Stomach (tissue), 9 donors: ENCODE data around the gene CTSH. TPM values are rescaled to one million over a fixed set of nuclear protein-coding genes. Genes with fewer than 3 reads are reported as not detected.
A peak's percentile ranks its signal among the peaks of the same experiment; 100 is the strongest.

Experiments used
- DNase-seq, 2 donors: peaks; one replicate each; pipeline versions ENCODE4 v3.0.0 to v3.0.0-alpha.2; 2013 to 2019
- H3K27ac ChIP-seq, 5 donors: fragments of 200-600 bp in 4 of 5; sonication (generic) in 4 of 5; one replicate each; pipeline ENCODE4 v1.5.1; 2013 to 2019; ENCODE audit warnings: mild to moderate bottlenecking in 1 of 5, moderate library complexity in 1 of 5
- H3K27me3 ChIP-seq, 3 donors: fragments of 200-600 bp; sonication (generic); one replicate each; pipeline ENCODE4 v1.5.1; 2017 to 2019; ENCODE audit warnings: mixed run types in 1 of 3
- H3K36me3 ChIP-seq, 4 donors: fragments of 200-600 bp; sonication (generic); 1 replicate in 3 of 4; 2 replicates in 1 of 4; pipeline ENCODE4 v1.5.1; 2016 to 2019
- H3K4me1 ChIP-seq, 4 donors: fragments of 200-600 bp; sonication (generic); one replicate each; pipeline ENCODE4 v1.5.1; 2016 to 2019
- H3K4me3 ChIP-seq, 4 donors: fragments of 200-600 bp; sonication (generic) in 3 of 4; one replicate each; pipeline ENCODE4 v1.5.1; 2016 to 2019; ENCODE audit warnings: mild to moderate bottlenecking in 1 of 4
- H3K9me3 ChIP-seq, 4 donors: fragments of 200-600 bp; sonication (generic); one replicate each; pipeline ENCODE4 v1.5.1; 2016 to 2019
- CTCF ChIP-seq, 7 experiments: fragments of 450-650 bp in 4 of 7; fragments of 200-600 bp in 3 of 7; sonication (generic) in 3 of 7; IDR thresholded peaks; one replicate each; pipeline ENCODE4 v1.5.1; 2016 to 2019; ENCODE audit warnings: antibody characterized with exemption in 7 of 7, control low read depth in 2 of 7, mild to moderate bottlenecking in 1 of 7
- EP300 ChIP-seq: sonication (generic); formaldehyde crosslinking; IDR thresholded peaks from one replicate; pipeline ENCODE4 v1.6.1; 2017; ENCODE audit warnings: antibody characterized with exemption
- POLR2A ChIP-seq, 4 donors: fragments of 450-650 bp; IDR thresholded peaks; one replicate each; pipeline ENCODE4 v1.6.1; 2016; ENCODE audit warnings: antibody characterized with exemption in 4 of 4, control low read depth in 2 of 4, mild to moderate bottlenecking in 1 of 4, moderate library complexity in 1 of 4
- POLR2AphosphoS5 ChIP-seq, 3 donors: sonication (generic); formaldehyde crosslinking; IDR thresholded peaks; one replicate each; pipeline ENCODE4 v1.6.1; 2016; ENCODE audit warnings: antibody characterized with exemption in 3 of 3
- WGBS, 5 donors: extraction: QIAGEN DNeasy Blood & Tissue Kit in 3 of 5; methylation state at CpG; one replicate each; pipeline versions ENCODE4 v1.1.5 to v1.1.7; 2013 to 2018; 5-methylcytosine and 5-hydroxymethylcytosine counted together
- intact Hi-C: fragments of 100-400 bp; cut with DNase I; formaldehyde crosslinking; loops from one replicate; pipeline ENCODE4 v1.15.1; 2023; ENCODE audit warnings: low total_unique reads
- polyA plus RNA-seq, 3 donors: library from polyadenylated mRNA; stranded (reverse); fragments of 200-250 nt; gene quantifications; one replicate each; pipeline ENCODE4 v1.2.3, GENCODE V29; 2013
- total RNA-seq, 5 donors: library from RNA; depleted of rRNA; stranded (reverse); fragments of >200 nt; gene quantifications; one replicate each; pipeline versions ENCODE4 v1.1.0 to v1.2.3, GENCODE V29; 2014 to 2016
- donor health status: healthy with polysubstance abuse.
- donor health status: Bipolar disorder and iron deficiency.
- donor health status: healthy.

The CTSH gene
- total and polyA plus RNA-seq, 8 donors: 79.3 to 386 (median 187) TPM

DNA sequence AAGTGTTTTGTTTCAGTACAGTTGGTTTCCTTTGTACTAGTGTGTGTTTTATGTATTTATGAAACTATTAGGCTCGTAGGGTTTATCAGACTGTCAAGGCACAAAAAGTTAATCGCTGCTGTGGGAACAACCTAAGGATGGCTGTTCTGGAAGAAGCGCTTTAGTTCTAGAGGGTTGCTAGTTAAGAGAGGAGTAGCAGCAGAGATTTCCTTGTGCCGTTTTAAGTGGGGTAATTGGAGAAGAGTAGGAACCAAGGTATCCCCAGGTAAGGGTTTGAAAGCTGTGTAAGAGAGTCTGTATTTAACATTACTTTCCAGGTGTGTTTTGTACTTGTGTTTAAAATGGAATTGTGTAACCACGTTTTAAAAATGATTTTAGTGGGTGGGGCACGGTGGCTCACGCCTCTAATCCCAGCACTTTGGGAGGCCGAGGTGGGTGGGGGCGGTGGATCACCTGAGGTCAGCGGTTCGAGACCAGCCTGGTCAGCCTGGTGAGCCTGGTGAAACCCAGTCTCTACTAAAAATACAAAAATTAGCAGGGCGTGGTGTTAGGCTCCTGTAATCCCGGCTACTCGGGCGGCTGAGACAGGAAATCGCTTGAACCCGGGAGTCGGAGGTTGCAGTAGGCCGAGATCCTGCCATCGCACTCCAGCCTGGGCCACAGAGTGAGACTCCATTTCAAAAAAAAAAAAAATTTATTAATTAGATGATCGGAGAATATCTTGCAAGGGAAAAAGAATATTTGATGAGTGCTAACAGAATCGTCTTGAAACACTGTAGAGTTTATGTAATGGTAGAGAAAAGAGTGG, 69.5 kb downstream of the CTSH start:
- WGBS, 5 donors: 43 to 55% (median 48%) methylated on average over 22 of the region's 22 CpGs
- peaks cover 52 to 67% (median 61%) of the 10 kb centered on the region in 4 donors for H3K4me1 ChIP-seq
- no peaks in the 10 kb centered on the region for H3K9me3 ChIP-seq
- H3K4me3 ChIP-seq: peak overlapping the region; percentile 69 to 99 (median 84)
- peak overlapping the region in 4 of 5 donors; percentile 98 to 100 (median 100) for H3K27ac ChIP-seq
- H3K36me3 ChIP-seq: peaks cover 0 to 2% (median 0%) of the 10 kb centered on the region in 4 donors
- no peaks in the 10 kb centered on the region for H3K27me3 ChIP-seq
- peak in 1 of 2 donors; percentile 36 for DNase-seq
- TF ChIP-seq CTCF (IDR thresholded peaks at IDR 0.05) (no peak), EP300 (no peak), POLR2A (IDR thresholded peaks at IDR 0.05) (no peak), POLR2AphosphoS5 (IDR thresholded peaks at IDR 0.05) (no peak)
- intact Hi-C loops: no loop called here

- Histone ChIP-seq H3K4me3 (peak overlapping the region; percentile 69 to 99 (median 84)), H3K27ac (peak overlapping the region; percentile 98 to 100 (median 100)), H3K9me3 (no peaks in the 10 kb centered on the region), H3K4me1 (peaks cover 41 to 55% (median 49%) of the 10 kb centered on the region in 4 donors), H3K36me3 (no peaks in the 10 kb centered on the region), H3K27me3 (no peaks in the 10 kb centered on the region)
- peak in 1 of 2 donors; percentile 73 for DNase-seq
- intact Hi-C loops: no loop called here
- TF ChIP-seq EP300 (no peak), POLR2AphosphoS5 (IDR thresholded peaks at IDR 0.05) (no peak), POLR2A (IDR thresholded peaks at IDR 0.05) (no peak), CTCF (IDR thresholded peaks at IDR 0.05) (no peak)
- WGBS, 5 donors: 0 to 2% (median 1%) methylated on average over 38 of the region's 38 CpGs
These were observed 70.8 kb downstream of the CTSH start for GRCh38 chr15:78873793-78874765.

DNA sequence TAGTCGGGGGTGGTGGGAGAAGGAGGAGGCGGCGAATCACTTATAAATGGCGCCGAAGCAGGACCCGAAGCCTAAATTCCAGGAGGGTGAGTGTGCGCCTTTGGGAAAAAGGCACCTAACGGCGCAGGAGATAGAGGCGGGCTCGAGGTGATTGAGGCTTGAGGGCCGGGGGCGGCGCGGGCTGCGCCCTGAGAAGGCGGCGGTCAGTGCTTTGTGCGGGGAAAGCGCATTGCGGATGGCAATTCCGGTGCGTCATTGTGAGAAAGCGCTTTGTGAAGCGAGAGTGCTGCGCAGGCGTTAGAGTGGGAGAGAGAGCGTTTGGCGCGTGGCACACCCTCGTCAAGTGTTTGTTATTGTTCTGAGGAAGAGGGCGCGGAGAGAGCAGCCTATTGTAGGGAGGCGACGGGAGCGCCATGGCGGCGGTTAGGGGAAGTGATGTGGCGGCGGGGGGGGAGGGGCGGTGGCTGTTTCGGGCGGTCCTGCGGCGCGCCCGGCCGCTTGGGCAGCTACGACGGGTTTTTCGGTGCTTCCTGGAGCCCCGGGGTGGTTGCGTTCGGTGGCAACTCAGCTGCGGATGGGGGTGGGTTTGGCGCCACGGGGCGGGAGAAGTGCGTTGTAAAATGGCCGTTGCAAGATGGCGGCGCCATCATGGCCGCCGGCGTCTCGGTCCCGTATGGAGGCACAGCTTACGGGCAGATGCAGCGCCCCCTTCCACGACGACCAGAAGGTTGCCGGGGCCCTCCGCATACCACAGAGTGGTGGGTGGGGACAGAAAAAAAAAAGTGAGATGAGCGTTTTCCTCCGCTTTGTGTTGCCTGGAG, 71.7 kb downstream of the CTSH start:
- peak overlapping the region; percentile 98 to 100 (median 100) for H3K27ac ChIP-seq
- intact Hi-C loops: no loop called here
- no peak for TF ChIP-seq EP300
- peak; percentile 21 to 54 (median 25) for TF ChIP-seq POLR2AphosphoS5 (IDR thresholded peaks at IDR 0.05)
- peak in 1 of 4 donors; percentile 76 for TF ChIP-seq POLR2A (IDR thresholded peaks at IDR 0.05)
- TF ChIP-seq CTCF (IDR thresholded peaks at IDR 0.05): peak in 2 of 7 experiments; percentile 7 to 41
- H3K4me3 ChIP-seq: peak overlapping the region; percentile 69 to 99 (median 84)
- DNase-seq: peak; percentile 78 to 96
- H3K27me3 ChIP-seq: no peaks in the 10 kb centered on the region
- 0 to 1% (median 0%) methylated on average over 74 to 75 of the region's 75 CpGs for WGBS, 5 donors
- peaks cover 32 to 46% (median 40%) of the 10 kb centered on the region in 4 donors for H3K4me1 ChIP-seq
- H3K9me3 ChIP-seq: no peaks in the 10 kb centered on the region
- H3K36me3 ChIP-seq: no peaks in the 10 kb centered on the region
